GM18507 (cell line): ENCODE results near the gene AXL.
"Not testable (repeated sequence)": the region's sequence is repeated elsewhere in the genome, so short reads cannot be mapped to it uniquely, and the experiment has no call there.

ENCODE experiments used
- DNase-seq: peaks from one replicate; pipeline ENCODE4 v3.0.0; 2011; ENCODE audit warnings: low read depth; ENCODE audit not compliant: insufficient read length; ENCODE audit errors: extremely low spot score
- FAIRE-seq: peaks from 2 replicates; lab custom pipeline; 2011; peaks lifted over from hg19 to GRCh38; lab: Jason Lieb, UNC

AXL gene

DNA sequence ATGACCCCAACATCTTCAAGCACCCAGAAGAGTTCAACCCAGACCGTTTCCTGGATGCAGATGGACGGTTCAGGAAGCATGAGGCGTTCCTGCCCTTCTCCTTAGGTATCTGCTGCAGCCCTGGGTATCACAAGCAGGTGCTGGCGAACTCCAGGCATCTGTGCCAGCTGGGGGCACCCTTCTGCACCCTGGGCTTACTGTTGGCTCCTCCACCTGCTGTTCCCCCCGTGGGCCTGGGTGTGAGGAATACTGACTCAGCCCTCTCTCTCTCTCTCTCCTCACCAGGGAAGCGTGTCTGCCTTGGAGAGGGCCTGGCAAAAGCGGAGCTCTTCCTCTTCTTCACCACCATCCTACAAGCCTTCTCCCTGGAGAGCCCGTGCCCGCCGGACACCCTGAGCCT is 13.0 kb upstream of the AXL start:
- DNase-seq = no peak
- FAIRE-seq = no peak

DNA sequence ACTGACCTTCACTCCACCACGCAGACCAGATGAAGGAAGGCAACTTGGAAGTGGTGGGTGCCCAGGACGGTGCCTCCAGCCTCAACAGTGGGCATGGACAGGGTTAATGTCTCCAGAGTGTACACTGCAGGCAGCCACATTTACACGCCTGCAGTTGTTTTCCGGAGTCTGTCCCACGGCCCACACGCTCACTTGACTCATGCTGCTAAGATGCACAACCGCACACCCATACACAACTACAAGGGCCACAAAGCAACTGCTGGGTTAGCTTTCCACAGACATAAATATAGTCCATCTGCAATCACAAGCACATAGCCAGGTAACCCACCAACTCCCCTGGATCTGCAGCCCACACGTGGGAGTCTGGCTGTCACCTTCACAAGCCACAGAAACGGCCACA is 12.6 kb upstream of the AXL start:
- FAIRE-seq (no peak), DNase-seq (no peak)

GRCh38 chr19:41206926-41207750 is 11.9 kb upstream of the AXL start:
- no peak for DNase-seq
- no peak for FAIRE-seq

DNA sequence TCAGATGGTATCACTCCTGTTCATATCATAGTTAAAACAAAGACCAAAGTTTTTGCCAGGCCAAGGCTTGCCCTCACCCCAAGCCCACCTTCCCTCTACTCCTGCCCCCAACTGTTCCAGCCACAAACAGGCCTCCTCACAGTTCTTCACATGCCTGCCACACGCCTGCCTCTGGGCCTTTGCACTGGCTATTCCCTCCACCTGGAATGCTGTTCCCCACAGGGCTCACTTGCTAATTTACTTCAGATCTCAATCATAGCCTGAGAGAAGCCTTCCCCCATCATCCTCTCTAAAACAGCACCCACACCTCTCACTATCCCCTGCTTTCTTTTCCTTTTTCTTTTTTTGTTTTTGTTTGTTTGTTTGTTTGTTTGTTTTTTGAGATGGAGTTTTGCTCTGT is 4.9 kb upstream of the AXL start:
- FAIRE-seq (no peak), DNase-seq (no peak)

DNA sequence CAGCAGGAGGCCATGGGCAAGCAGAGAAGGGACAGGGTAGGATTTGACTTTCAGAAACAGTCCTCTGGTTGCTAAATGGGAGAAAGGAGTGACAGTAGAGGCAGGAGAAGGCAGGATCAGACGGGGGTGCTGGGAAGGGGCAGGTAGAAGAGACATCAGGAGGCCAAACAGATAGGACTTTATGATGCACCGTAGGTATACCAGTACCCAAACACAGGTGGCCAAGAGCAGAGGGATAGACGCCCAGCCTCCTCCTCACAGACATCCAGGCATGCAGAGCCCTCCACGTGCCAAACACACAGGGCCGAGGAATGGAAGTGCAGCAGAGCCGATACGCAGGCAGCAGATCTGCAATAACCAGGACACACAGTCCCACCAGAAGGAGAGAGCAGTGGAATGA is 1.3 kb upstream of the AXL start:
- DNase-seq (no peak), FAIRE-seq (no peak)

- DNase-seq (no peak), FAIRE-seq (no peak)
Observed at GRCh38 chr19:41218249-41218614, 791 bp upstream of the AXL start.

- FAIRE-seq (no peak), DNase-seq (no peak)
Observed at GRCh38 chr19:41219924-41220567, 1.0 kb downstream of the AXL start.

DNA sequence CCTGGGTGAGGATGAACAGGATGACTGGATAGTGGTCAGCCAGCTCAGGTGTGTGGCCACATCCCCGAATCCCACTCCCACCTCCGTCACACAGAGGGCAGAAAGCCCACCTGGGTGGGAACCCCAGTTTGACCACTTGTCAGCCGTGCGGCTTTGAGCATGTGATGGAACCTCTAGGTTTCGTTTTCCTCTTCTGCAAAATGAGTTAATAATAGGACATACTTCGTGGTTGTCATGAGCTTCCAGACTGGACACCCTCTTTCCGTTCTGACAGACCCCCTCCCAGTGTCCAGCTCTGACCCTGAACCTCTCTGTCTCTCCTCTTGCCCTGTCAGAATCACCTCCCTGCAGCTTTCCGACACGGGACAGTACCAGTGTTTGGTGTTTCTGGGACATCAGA is 1.8 kb downstream of the AXL start:
- no peak for DNase-seq
- no peak for FAIRE-seq

- FAIRE-seq = no peak
- no peak for DNase-seq
Observed at GRCh38 chr19:41221514-41222205, 2.6 kb downstream of the AXL start.

- no peak for DNase-seq
- FAIRE-seq = no peak
Observed at GRCh38 chr19:41222240-41222639, 3.2 kb downstream of the AXL start.

GRCh38 chr19:41223431-41224234 is 4.6 kb downstream of the AXL start:
- no peak for FAIRE-seq
- DNase-seq = no peak

GRCh38 chr19:41224632-41225031 is 5.6 kb downstream of the AXL start:
- FAIRE-seq = no peak
- no peak for DNase-seq

DNA sequence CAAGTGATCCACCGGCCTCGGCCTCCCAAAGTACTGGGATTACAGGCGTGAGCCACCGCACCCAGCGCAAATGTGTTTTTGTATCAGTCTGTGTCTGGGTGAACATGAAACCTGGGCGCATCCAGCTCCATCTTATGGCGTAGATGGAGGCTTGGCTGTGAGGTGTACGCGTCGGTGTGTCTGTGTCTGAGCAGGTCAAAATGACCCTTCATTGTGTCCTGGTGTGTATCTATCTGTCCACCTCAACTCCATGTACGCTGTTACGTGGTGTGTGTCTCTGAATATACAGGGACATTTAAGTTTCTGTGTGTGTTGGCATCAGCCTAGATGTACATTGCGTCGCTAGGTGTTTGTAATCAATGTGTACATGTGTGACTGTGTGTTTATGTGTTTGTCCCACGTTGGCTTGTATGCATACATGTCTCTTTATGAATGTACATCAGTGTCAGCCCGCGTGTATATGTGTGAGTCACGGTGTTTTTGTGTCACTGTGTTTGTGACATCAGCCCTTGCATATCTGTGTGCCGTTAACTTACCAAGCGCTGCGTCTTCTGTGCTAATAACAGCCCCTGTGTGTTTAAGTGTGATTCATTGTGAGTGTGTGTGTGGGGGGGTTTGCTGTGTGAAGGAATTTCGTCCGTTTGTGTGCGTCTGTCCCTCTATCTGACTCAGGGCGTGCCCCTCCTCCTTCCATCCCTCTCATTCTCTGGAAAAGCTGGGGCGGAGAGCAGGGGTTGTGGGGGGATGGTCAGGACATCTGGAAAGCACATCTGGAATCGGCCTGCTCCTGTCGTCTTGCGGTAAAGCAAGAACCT is 6.4 kb downstream of the AXL start:
- FAIRE-seq (no peak), DNase-seq (no peak)

- DNase-seq = no peak
- no peak for FAIRE-seq
Observed at GRCh38 chr19:41226053-41226873, 7.2 kb downstream of the AXL start.

- FAIRE-seq = no peak
Observed at GRCh38 chr19:41226874-41227390, 7.9 kb downstream of the AXL start.

GRCh38 chr19:41228486-41228885 is 9.5 kb downstream of the AXL start:
- DNase-seq (no peak), FAIRE-seq (no peak)

More at GRCh38 chr19:41226874-41227390, 7.9 kb downstream of the AXL start:
- no peak for DNase-seq

GRCh38 chr19:41229338-41229737 is 10.3 kb downstream of the AXL start:
- FAIRE-seq, DNase-seq: not testable (repeated sequence)
